Coronary artery (tissue), 2 donors: ENCODE data around the gene ZFP36L1.
"Not testable (repeated sequence)": the region's sequence is repeated elsewhere in the genome, so short reads cannot be mapped to it uniquely, and the experiment has no call there.

Experiments
- DNase-seq: peaks from one replicate; pipeline ENCODE4 v3.0.0-alpha.2; 2017; ENCODE audit warnings: low spot score
- H3K27ac ChIP-seq, 2 donors: fragments of 200-600 bp; sonication (generic); one replicate each; pipeline ENCODE4 v1.5.1; 2016 to 2019
- H3K4me3 ChIP-seq: fragments of 200-600 bp; sonication (generic); 2 replicates; pipeline ENCODE4 v1.5.1; 2016; ENCODE audit warnings: mild to moderate bottlenecking, moderate library complexity
- CTCF ChIP-seq: fragments of 200-600 bp; sonication (generic); IDR thresholded peaks from one replicate; pipeline ENCODE4 v1.5.1; 2019; ENCODE audit warnings: antibody characterized with exemption

The ZFP36L1 gene

GRCh38 chr14:68768316-68768715, 24.6 kb downstream of the ZFP36L1 start:
- Histone ChIP-seq H3K27ac (no peak overlapping the region), H3K4me3 (no peak overlapping the region)
- no peak for DNase-seq
- no peak for TF ChIP-seq CTCF

- TF ChIP-seq CTCF, result no peak
- peak; percentile 64 for DNase-seq
- H3K4me3 ChIP-seq, result no peak overlapping the region
- H3K27ac ChIP-seq, result no peak overlapping the region
Observed at GRCh38 chr14:68767248-68767645, 25.6 kb downstream of the ZFP36L1 start.

- no peak overlapping the region for H3K4me3 ChIP-seq
- no peak overlapping the region for H3K27ac ChIP-seq
- no peak for DNase-seq
- no peak for TF ChIP-seq CTCF
Observed at GRCh38 chr14:68766299-68767247, 26.3 kb downstream of the ZFP36L1 start.

GRCh38 chr14:68763843-68764242, 29.0 kb downstream of the ZFP36L1 start:
- H3K27ac ChIP-seq, result peak overlapping the region; percentile 48 to 70
- not testable (repeated sequence) for DNase-seq, H3K4me3 ChIP-seq

GRCh38 chr14:68762953-68763764, 29.7 kb downstream of the ZFP36L1 start:
- DNase-seq, result no peak
- Histone ChIP-seq H3K27ac (peak overlapping the region; percentile 48 to 70), H3K4me3 (no peak overlapping the region)

GRCh38 chr14:68761391-68761790, 31.5 kb downstream of the ZFP36L1 start:
- no peak for DNase-seq
- no peak for TF ChIP-seq CTCF
- H3K27ac ChIP-seq, result no peak overlapping the region
- H3K4me3 ChIP-seq, result no peak overlapping the region

More at GRCh38 chr14:68762953-68763764, 29.7 kb downstream of the ZFP36L1 start:
- no peak for TF ChIP-seq CTCF

- DNase-seq, result no peak
- Histone ChIP-seq H3K4me3 (no peak overlapping the region), H3K27ac (no peak overlapping the region)
- no peak for TF ChIP-seq CTCF
Observed at GRCh38 chr14:68760761-68761160, 32.1 kb downstream of the ZFP36L1 start.
